GM12872 (cell line): ENCODE data around the gene DYRK1B.

Source experiments
- CTCF ChIP-seq: IDR thresholded peaks from 3 replicates; pipeline ENCODE4 v1.5.1; 2011; ENCODE audit warnings: low read depth, mild to moderate bottlenecking, low read length, moderate library complexity; ENCODE audit not compliant: insufficient read depth

The DYRK1B gene

GRCh38 chr19:39828654-39829032, 5.3 kb downstream of the DYRK1B start:
- TF ChIP-seq CTCF, result no peak

- no peak for TF ChIP-seq CTCF
Measured at GRCh38 chr19:39828015-39828653, 5.8 kb downstream of the DYRK1B start.

- no peak for TF ChIP-seq CTCF
Measured at GRCh38 chr19:39827216-39827615, 6.7 kb downstream of the DYRK1B start.

GRCh38 chr19:39826311-39826945, 7.5 kb downstream of the DYRK1B start:
- no peak for TF ChIP-seq CTCF

- no peak for TF ChIP-seq CTCF
Measured at GRCh38 chr19:39825531-39826076, 8.4 kb downstream of the DYRK1B start.

GRCh38 chr19:39825093-39825463, 8.9 kb downstream of the DYRK1B start:
- no peak for TF ChIP-seq CTCF

- no peak for TF ChIP-seq CTCF
Measured at GRCh38 chr19:39824143-39825092, 9.5 kb downstream of the DYRK1B start.
